AG04450 (cell line): ENCODE results near the gene HID1. TPM values are rescaled to one million over a fixed set of nuclear protein-coding genes. Genes with fewer than 3 reads are reported as not detected.
A peak's percentile ranks its signal among the peaks of the same experiment; 100 is the strongest.

Experiments
- CTCF ChIA-PET: fragments of 300-600, 350-600 bp; formaldehyde crosslinking; extraction: SDS; loops from one replicate; lab custom pipeline; 2022; ENCODE audit warnings: antibody characterized with exemption, inconsistent platforms; lab: Charles Lee
- POLR2A ChIA-PET: fragments of 350-600 bp; formaldehyde crosslinking; extraction: SDS; loops from one replicate; lab custom pipeline; 2021; ENCODE audit warnings: antibody characterized with exemption, inconsistent platforms; lab: Yijun Ruan, JAX
- DNase-seq: peaks from one replicate; pipeline ENCODE4 v3.0.0-alpha.2; 2011; ENCODE audit warnings: low read depth, low spot score
- H3K27ac ChIP-seq: one replicate; pipeline ENCODE4 v1.5.1; 2012; ENCODE audit warnings: low read depth, low read length, control low read depth
- H3K27me3 ChIP-seq: one replicate; pipeline ENCODE4 v1.6.0; 2012; ENCODE audit warnings: low read length; ENCODE audit not compliant: control insufficient read depth, insufficient read depth
- H3K4me3 ChIP-seq: 2 replicates; pipeline ENCODE4 v1.5.1; 2011; ENCODE audit warnings: mild to moderate bottlenecking, low read depth, low read length, control low read depth
- H3K9me3 ChIP-seq: 2 replicates; pipeline ENCODE4 v1.5.1; 2012; ENCODE audit warnings: low read length; ENCODE audit not compliant: control insufficient read depth, insufficient read depth
- CTCF ChIP-seq: IDR thresholded peaks from 2 replicates; pipeline ENCODE4 v1.5.1; 2011; ENCODE audit warnings: low read depth, low read length, control low read depth, inconsistent platforms
- polyA plus RNA-seq: library from polyadenylated mRNA; depleted of rRNA; stranded (reverse); fragments of >200 nt; gene quantifications from 2 replicates; pipeline ENCODE4 v1.2.3, GENCODE V29; 2011

The HID1 gene
- polyA plus RNA-seq, 1 experiment = 1.8 TPM

GRCh38 chr17:74992223-74992622 lies 19.7 kb upstream of the HID1 start:
- H3K4me3 ChIP-seq = no peak overlapping the region
- H3K27ac ChIP-seq = no peak overlapping the region
- POLR2A ChIA-PET = interaction anchor here (0.7 kb wide), 1 partner anchor 34 kb away, joined by 4 read pairs; no protein-coding TSS in a partner anchor
- no peak for TF ChIP-seq CTCF
- H3K9me3 ChIP-seq = no peaks in the 10 kb centered on the region; the same call in 1 of the 2 replicates
- CTCF ChIA-PET = interaction anchor here (2.2 kb wide), 1 partner anchor 20 kb away, joined by 8 read pairs; the partner anchor contains the start of gene MRPL58
- no peaks in the 10 kb centered on the region for H3K27me3 ChIP-seq
- no peak for DNase-seq

- no peaks in the 10 kb centered on the region; the same call in 1 of the 2 replicates for H3K9me3 ChIP-seq
- no peak overlapping the region for H3K4me3 ChIP-seq
- ChIA-PET CTCF (interaction anchor here (1.8 kb wide), 1 partner anchor 22 kb away, joined by 9 read pairs; the partner anchor contains the start of gene MRPL58), POLR2A (no interaction called here)
- H3K27ac ChIP-seq = no peak overlapping the region
- DNase-seq = no peak
- TF ChIP-seq CTCF = no peak
- H3K27me3 ChIP-seq = no peaks in the 10 kb centered on the region
These were observed 18.1 kb upstream of the HID1 start for GRCh38 chr17:74990581-74991105.

- CTCF ChIA-PET = interaction anchor here (0.6 to 2.7 kb wide), 12 partner anchors 9 to 232 kb away, joined by 3 to 20 read pairs (median 3); partner anchors contain the start of gene MRPL58
- peak overlapping the region; percentile 97 for H3K27ac ChIP-seq
- POLR2A ChIA-PET = interaction anchor here (0.7 to 2.6 kb wide), 3 partner anchors 18 to 47 kb away, joined by 3 to 21 read pairs (median 3); partner anchors contain the start of gene MRPL58
- peak overlapping the region; percentile 78 for H3K4me3 ChIP-seq
- DNase-seq = peak; percentile 29
- peak; percentile 44 for TF ChIP-seq CTCF
- H3K27me3 ChIP-seq = no peaks in the 10 kb centered on the region
- H3K9me3 ChIP-seq = no peaks in the 10 kb centered on the region; the same call in 1 of the 2 replicates
These were observed 15.6 kb upstream of the HID1 start for GRCh38 chr17:74987909-74988711.

DNA sequence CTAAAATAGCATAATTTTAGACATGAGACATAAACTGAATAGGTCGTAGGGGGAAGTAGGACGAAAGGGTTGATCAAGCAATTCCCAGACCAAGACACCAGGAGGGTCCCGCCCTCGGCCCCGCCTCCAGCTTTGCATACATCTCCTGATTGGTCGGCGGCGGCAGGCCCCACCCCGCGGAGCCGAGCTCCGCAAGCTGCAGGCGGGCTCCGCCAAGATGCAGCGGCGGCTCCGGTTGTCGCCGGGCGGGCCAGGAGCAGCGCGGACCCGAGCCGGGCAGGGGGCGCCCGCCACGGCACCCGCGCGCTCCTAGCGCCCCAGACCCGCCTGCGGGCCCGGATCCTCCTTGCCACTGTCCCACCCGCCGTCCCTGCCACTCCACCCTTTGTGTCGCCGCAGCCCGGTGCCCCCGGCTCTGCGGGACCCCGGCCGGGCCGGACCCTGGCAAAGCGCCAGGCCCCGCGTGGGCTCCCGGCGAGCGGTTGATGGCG lies 14.9 kb upstream of the HID1 start, which contains the start of gene CDR2L:
Gene CDR2L, plus strand, starts transcription at position 215 of the 491 bp plus-strand sequence. CDS start 412 bp downstream, outside the sequence.
- no peaks in the 10 kb centered on the region for H3K27me3 ChIP-seq
- no peak for TF ChIP-seq CTCF
- ChIA-PET CTCF (interaction anchor here (1.5 to 2.7 kb wide), 3 partner anchors 25 to 73 kb away, joined by 6 to 20 read pairs (median 14); partner anchors contain the start of gene MRPL58), POLR2A (interaction anchor here (0.6 to 2.6 kb wide), 2 partner anchors 9 to 25 kb away, joined by 4 to 21 read pairs; partner anchors contain the start of gene MRPL58)
- H3K9me3 ChIP-seq = no peaks in the 10 kb centered on the region; the same call in 1 of the 2 replicates
- peak; percentile 75 for DNase-seq
- H3K4me3 ChIP-seq = peak within 1 kb of the TSS; percentile 78
- peak within 1 kb of the TSS; percentile 97 for H3K27ac ChIP-seq
